ENCODE data around the gene EPS8L2. TPM values are rescaled to one million over a fixed set of nuclear protein-coding genes. Genes with fewer than 3 reads are reported as not detected.

EPS8L2 gene
- total RNA-seq, 4 donors from 2014 or later, result 29.1 to 48.0 (median 32.7) TPM

- Histone ChIP-seq H3K4me3 (no peak overlapping the region), H3K36me3 (peaks cover 0 to 94% (median 0%) of the 10 kb centered on the region in 3 donors), H3K27ac (no peak overlapping the region), H3K4me1 (no peaks in the 10 kb centered on the region), H3K27me3 (no peaks in the 10 kb centered on the region), H3K9me3 (no peaks in the 10 kb centered on the region)
- no peak for DNase-seq (ENCODE audit: low spot score in 2 of 2)
- no peak for TF ChIP-seq POLR2A (IDR thresholded peaks at IDR 0.05)
- no peak for TF ChIP-seq EP300 (IDR thresholded peaks at IDR 0.05)
- no peak for TF ChIP-seq CTCF (IDR thresholded peaks at IDR 0.05)
- 76 to 85% methylated on average over 17 to 18 of the region's 19 CpGs for WGBS, 2 donors
Measured at GRCh38 chr11:680476-680875, 25.6 kb upstream of the EPS8L2 start.

GRCh38 chr11:680970-681369 is 25.1 kb upstream of the EPS8L2 start:
- no peaks in the 10 kb centered on the region for H3K27me3 ChIP-seq
- no peak overlapping the region for H3K27ac ChIP-seq
- no peaks in the 10 kb centered on the region for H3K9me3 ChIP-seq
- H3K4me1 ChIP-seq, result no peaks in the 10 kb centered on the region
- no peak for TF ChIP-seq POLR2A (IDR thresholded peaks at IDR 0.05)
- no peak for TF ChIP-seq EP300 (IDR thresholded peaks at IDR 0.05)
- TF ChIP-seq CTCF (IDR thresholded peaks at IDR 0.05), result no peak
- no peak overlapping the region for H3K4me3 ChIP-seq
- 91 to 96% methylated on average over 13 of the region's 13 CpGs for WGBS, 2 donors
- DNase-seq (ENCODE audit: low spot score in 2 of 2), result no peak
- H3K36me3 ChIP-seq, result peaks cover 0 to 96% (median 0%) of the 10 kb centered on the region in 3 donors

GRCh38 chr11:686451-687243 is 19.4 kb upstream of the EPS8L2 start:
- H3K4me3 ChIP-seq, result no peak overlapping the region
- H3K4me1 ChIP-seq, result no peaks in the 10 kb centered on the region
- H3K27ac ChIP-seq, result no peak overlapping the region
- H3K27me3 ChIP-seq, result no peaks in the 10 kb centered on the region
- no peaks in the 10 kb centered on the region for H3K9me3 ChIP-seq
- DNase-seq (ENCODE audit: low spot score in 2 of 2), result no peak
- peaks cover 0 to 87% (median 0%) of the 10 kb centered on the region in 3 donors for H3K36me3 ChIP-seq
- WGBS, 2 donors, result 87 to 91% methylated on average over 29 to 30 of the region's 30 CpGs
- TF ChIP-seq CTCF (IDR thresholded peaks at IDR 0.05) (no peak), EP300 (IDR thresholded peaks at IDR 0.05) (no peak), POLR2A (IDR thresholded peaks at IDR 0.05) (no peak)

GRCh38 chr11:687751-688150 is 18.3 kb upstream of the EPS8L2 start:
- Histone ChIP-seq H3K9me3 (no peaks in the 10 kb centered on the region), H3K27me3 (no peaks in the 10 kb centered on the region), H3K4me3 (no peak overlapping the region), H3K27ac (no peak overlapping the region), H3K36me3 (peaks cover 0 to 77% (median 0%) of the 10 kb centered on the region in 3 donors), H3K4me1 (peaks cover 0 to under 1% (median 0%) of the 10 kb centered on the region in 4 donors)
- 88 to 89% methylated on average over 13 of the region's 13 CpGs for WGBS, 2 donors
- TF ChIP-seq CTCF (IDR thresholded peaks at IDR 0.05), result no peak
- no peak for DNase-seq (ENCODE audit: low spot score in 2 of 2)

- Histone ChIP-seq H3K4me3 (no peak overlapping the region), H3K36me3 (peaks cover 0 to 68% (median 0%) of the 10 kb centered on the region in 3 donors), H3K27ac (no peak overlapping the region), H3K27me3 (no peaks in the 10 kb centered on the region), H3K4me1 (peaks cover 0 to 10% (median 7%) of the 10 kb centered on the region in 4 donors), H3K9me3 (no peaks in the 10 kb centered on the region)
- TF ChIP-seq CTCF (IDR thresholded peaks at IDR 0.05) (no peak), POLR2A (IDR thresholded peaks at IDR 0.05) (no peak)
- 88 to 92% methylated on average over 9 of the region's 9 CpGs for WGBS, 2 donors
- DNase-seq (ENCODE audit: low spot score in 2 of 2), result no peak
Measured at GRCh38 chr11:688681-689080, 17.4 kb upstream of the EPS8L2 start.
